Caki2 (cell line): ENCODE data around the gene B3GNT8. TPM values are rescaled to one million over a fixed set of nuclear protein-coding genes. Genes with fewer than 3 reads are reported as not detected.

Experiments
- total RNA-seq: library from RNA; depleted of rRNA; stranded (reverse); fragments of >200 nt; shearing (Covaris generic); gene quantifications from 2 replicates; pipeline ENCODE4 v1.2.3, GENCODE V29; 2014; ENCODE audit warnings: low replicate concordance; rRNA removed

B3GNT8 gene
- total RNA-seq, 1 experiment from 2014 or later, result 0.41 TPM

Other genes with a start within 250 kb of the B3GNT8 start
- 10.6 and 40.2 TPM in 2 replicates for gene CYP2S1, start 234.2 kb downstream of the B3GNT8 start, total RNA-seq
- gene AXL, start 208.2 kb downstream of the B3GNT8 start, total RNA-seq, result 349 and 418 TPM in 2 replicates
- gene HNRNPUL1, start 163.0 kb downstream of the B3GNT8 start, total RNA-seq, result 136 and 137 TPM in 2 replicates
- 14.5 and 16.3 TPM in 2 replicates for gene CCDC97, start 117.2 kb downstream of the B3GNT8 start, total RNA-seq
- 5.2 and 7.2 TPM in 2 replicates for gene TGFB1, start 73.5 kb downstream of the B3GNT8 start, total RNA-seq
- gene B9D2, start 63.2 kb downstream of the B3GNT8 start, total RNA-seq, result 15.1 and 35.0 TPM in 2 replicates
- 4.1 and 7.5 TPM in 2 replicates for gene TMEM91, start 50.8 kb downstream of the B3GNT8 start, total RNA-seq
- 78.5 and 97.8 TPM in 2 replicates for gene EXOSC5, start 30.0 kb downstream of the B3GNT8 start, total RNA-seq
- gene BCKDHA, start 29.6 kb downstream of the B3GNT8 start, total RNA-seq, result 121 and 196 TPM in 2 replicates
- gene DMAC2, start 12.5 kb upstream of the B3GNT8 start, total RNA-seq, result 68.5 and 79.9 TPM in 2 replicates
- gene ERICH4, start 15.8 kb upstream of the B3GNT8 start, total RNA-seq, result not detected in 2 replicates
- not detected in 2 replicates for gene CEACAM21, start 148.8 kb upstream of the B3GNT8 start, total RNA-seq
- not detected in 2 replicates for gene CEACAM4, start 199.7 kb upstream of the B3GNT8 start, total RNA-seq